ENCODE results near the gene PRKCI.
A peak's percentile ranks its signal among the peaks of the same experiment; 100 is the strongest.

PRKCI gene

DNA sequence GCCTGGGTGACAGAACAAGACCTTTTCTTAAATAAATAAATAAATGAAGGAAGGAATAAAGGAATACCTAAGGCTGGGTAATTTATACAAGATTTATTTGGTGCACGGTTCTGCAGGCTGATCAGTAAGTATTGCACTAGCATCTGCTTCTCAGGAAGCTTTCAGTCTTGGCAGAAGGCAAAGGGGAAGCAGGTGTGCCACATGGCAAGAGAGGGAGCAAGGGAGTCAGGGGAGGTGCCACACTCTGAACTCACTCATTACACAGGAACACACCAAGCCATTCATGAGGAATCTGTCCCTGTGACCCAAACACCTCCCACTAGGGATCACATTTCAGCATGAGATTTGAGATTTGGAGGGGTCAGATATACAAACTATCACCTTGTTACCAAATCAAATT is 56.4 kb downstream of the PRKCI start:
- no peak for DNase-seq (ENCODE audit: low read depth)
- no peak overlapping the region for H3K4me3 ChIP-seq (ENCODE audit: low read depth, low read length)
- TF ChIP-seq, protein P1, sequence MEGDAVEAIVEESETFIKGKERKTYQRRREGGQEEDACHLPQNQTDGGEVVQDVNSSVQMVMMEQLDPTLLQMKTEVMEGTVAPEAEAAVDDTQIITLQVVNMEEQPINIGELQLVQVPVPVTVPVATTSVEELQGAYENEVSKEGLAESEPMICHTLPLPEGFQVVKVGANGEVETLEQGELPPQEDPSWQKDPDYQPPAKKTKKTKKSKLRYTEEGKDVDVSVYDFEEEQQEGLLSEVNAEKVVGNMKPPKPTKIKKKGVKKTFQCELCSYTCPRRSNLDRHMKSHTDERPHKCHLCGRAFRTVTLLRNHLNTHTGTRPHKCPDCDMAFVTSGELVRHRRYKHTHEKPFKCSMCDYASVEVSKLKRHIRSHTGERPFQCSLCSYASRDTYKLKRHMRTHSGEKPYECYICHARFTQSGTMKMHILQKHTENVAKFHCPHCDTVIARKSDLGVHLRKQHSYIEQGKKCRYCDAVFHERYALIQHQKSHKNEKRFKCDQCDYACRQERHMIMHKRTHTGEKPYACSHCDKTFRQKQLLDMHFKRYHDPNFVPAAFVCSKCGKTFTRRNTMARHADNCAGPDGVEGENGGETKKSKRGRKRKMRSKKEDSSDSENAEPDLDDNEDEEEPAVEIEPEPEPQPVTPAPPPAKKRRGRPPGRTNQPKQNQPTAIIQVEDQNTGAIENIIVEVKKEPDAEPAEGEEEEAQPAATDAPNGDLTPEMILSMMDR (conservative IDR thresholded peaks at IDR 0.05; ENCODE audit: low read depth, low read length): no peak

DNA sequence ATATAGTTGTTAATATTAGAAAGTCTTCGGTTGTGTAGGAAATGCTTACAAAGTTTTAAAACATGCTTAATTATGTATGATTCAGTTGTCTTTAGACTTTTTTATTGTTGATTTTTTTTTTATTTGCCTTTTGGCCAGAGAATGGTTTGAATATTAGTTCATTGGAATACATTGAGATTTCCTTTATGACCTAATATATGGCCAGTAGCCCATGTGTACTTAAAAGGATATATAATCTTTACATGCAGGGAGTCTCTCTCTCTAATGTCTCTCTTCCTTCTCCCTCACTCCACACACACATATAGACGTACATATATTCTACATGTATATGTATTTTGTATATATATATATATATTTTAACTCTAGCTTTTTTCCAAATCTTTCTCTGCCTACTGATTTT is 68.0 kb downstream of the PRKCI start:
- no peak overlapping the region for H3K4me3 ChIP-seq (ENCODE audit: low read depth, low read length)
- TF ChIP-seq, protein P1 (conservative IDR thresholded peaks at IDR 0.05; ENCODE audit: low read depth, low read length): no peak
- DNase-seq (ENCODE audit: low read depth): no peak

DNA sequence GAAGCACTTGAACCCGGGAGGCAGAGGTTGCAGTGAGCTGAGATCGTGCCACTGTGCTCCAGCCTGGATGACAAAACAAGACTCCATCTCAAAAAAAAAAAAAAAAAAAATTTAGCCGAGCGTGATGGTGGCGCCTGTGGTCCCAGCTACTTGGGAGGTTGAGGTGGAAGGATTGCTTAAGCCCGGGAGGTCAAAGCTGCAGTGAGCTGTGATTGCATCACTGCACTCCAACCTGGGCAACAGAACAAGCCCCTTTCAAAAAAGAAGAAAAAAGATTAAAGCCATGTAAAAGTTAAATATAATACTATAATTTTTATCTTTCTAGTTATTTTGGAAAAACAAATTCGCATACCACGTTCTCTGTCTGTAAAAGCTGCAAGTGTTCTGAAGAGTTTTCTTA is 73.4 kb downstream of the PRKCI start:
- TF ChIP-seq, protein P1 (conservative IDR thresholded peaks at IDR 0.05; ENCODE audit: low read depth, low read length): no peak
- H3K4me3 ChIP-seq (ENCODE audit: low read depth, low read length): no peak overlapping the region
- peak; percentile 6 for DNase-seq (ENCODE audit: low read depth)

DNA sequence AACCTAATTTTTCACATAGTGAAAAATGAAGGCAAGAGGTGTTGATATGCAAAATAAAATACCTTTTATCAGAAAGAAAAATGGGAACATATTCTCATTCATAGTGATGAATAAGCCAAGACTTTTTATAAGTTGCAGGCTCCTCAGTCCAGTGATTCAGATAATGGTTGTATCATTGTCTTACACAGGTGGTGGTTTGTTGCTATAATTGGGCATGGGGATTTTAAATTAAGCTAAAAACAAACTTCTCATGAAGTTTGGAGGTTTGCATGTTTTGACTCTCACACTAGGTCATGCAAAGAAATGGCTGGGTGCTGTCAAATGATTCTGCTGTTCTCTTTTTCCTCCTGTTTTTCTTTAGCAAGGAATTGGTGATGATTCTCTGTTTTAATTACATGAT is 74.5 kb downstream of the PRKCI start:
- TF ChIP-seq, protein P1 (conservative IDR thresholded peaks at IDR 0.05; ENCODE audit: low read depth, low read length): no peak
- DNase-seq (ENCODE audit: low read depth): no peak
- H3K4me3 ChIP-seq (ENCODE audit: low read depth, low read length): no peak overlapping the region

DNA sequence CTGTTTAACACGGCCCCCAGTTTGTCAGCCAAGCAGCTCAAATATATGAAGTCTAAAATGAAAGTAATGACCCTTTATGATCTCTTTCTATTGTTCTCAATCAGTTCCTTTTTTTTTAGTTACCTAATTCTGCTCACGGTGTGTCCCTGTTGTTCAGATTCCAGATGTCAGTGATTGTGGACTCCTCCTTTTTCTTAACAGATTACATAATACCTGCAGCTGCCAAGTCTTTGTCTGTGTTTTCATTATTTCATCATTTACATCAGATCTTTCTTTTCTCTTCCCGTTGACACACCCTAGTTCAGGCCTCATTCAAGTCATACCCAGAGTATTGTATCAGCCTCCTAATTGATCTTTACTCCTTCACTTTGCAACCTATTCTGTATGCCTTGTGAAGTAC is 79.2 kb downstream of the PRKCI start:
- H3K4me3 ChIP-seq (ENCODE audit: low read depth, low read length): no peak overlapping the region
- peak; percentile 47 for DNase-seq (ENCODE audit: low read depth)
- TF ChIP-seq, protein P1 (conservative IDR thresholded peaks at IDR 0.05; ENCODE audit: low read depth, low read length): no peak

DNA sequence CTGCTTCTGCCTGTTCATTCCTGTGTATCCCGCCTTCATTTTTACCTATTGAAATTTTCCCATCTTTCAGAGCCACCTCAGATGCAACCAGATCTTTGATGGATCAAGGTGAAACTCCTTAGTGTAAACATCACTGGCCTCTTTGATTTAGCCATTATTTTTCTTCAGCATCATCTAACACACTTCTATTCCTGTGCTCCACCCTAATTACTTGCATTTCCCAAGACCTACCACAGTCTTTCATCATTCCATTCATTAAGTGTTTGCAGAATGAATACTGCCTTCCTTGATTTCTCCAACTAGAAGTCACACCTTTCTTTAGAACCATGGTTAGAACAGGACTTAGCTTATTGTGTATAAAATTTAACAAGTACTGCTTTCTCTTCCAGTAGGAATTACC is 79.8 kb downstream of the PRKCI start:
- H3K4me3 ChIP-seq (ENCODE audit: low read depth, low read length): no peak overlapping the region
- DNase-seq (ENCODE audit: low read depth): no peak
- TF ChIP-seq, protein P1 (conservative IDR thresholded peaks at IDR 0.05; ENCODE audit: low read depth, low read length): no peak

DNA sequence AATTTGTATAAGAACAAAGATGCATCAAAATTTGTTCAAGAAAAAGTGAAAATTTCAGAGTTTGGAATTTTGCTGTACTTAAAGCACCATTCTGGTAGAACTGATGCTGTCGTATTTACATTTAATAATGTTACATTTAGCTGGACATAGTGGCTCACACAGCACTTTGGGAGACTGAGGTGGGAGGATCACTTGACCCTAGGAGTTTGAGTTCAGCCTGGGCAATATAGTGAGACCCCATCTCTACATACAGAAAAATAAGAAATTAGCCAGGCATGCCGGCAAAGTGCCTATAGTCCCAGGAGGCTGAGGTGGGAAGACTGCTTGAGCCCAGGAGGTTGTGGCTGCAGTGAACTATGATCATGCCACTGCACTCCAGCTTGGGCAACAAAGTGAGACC is 83.8 kb downstream of the PRKCI start:
- DNase-seq (ENCODE audit: low read depth): no peak
- H3K4me3 ChIP-seq (ENCODE audit: low read depth, low read length): no peak overlapping the region
- TF ChIP-seq, protein P1 (conservative IDR thresholded peaks at IDR 0.05; ENCODE audit: low read depth, low read length): no peak

Data from choroid plexus epithelial cell (primary cell).